Brain microvascular endothelial cell (primary cell): ENCODE results near the gene TCP11L1.
"Not testable (repeated sequence)": the region's sequence is repeated elsewhere in the genome, so short reads cannot be mapped to it uniquely, and the experiment has no call there.

Experiments
- DNase-seq: peaks from one replicate; pipeline ENCODE4 v3.0.0-alpha.2; 2020
- H3K27ac ChIP-seq: fragments of 250-450 bp; sonication (Bioruptor Pico); 2 replicates; pipeline ENCODE4 v1.5.1; 2020; ENCODE audit warnings: mild to moderate bottlenecking, moderate library complexity
- H3K27me3 ChIP-seq: fragments of 250-450 bp; sonication (Bioruptor Pico); replicated peaks from 2 replicates; pipeline ENCODE4 v1.5.1; 2020; ENCODE audit warnings: mild to moderate bottlenecking
- H3K36me3 ChIP-seq: fragments of 250-450 bp; sonication (Bioruptor Pico); replicated peaks from 2 replicates; pipeline ENCODE4 v1.5.1; 2020; ENCODE audit warnings: mild to moderate bottlenecking
- H3K4me3 ChIP-seq: 2 replicates; pipeline ENCODE4 v1.5.1; 2011; ENCODE audit warnings: low read depth, mild to moderate bottlenecking, control low read depth, low read length, moderate library complexity
- in situ Hi-C: cut with HindIII; loops from 2 replicates; pipeline ENCODE4 v1.10.0; 2017; ENCODE audit warnings: low sequenced_read_pairs, low pct_ligation_motif_present
- TF ChIP-seq, protein P1 (sequence below): IDR thresholded peaks from 2 replicates; pipeline ENCODE4 v1.5.1; 2011; ENCODE audit warnings: low read depth, mild to moderate bottlenecking, moderate library complexity, low read length, control low read depth, inconsistent platforms; ENCODE audit errors: missing control alignments

The TCP11L1 gene

DNA sequence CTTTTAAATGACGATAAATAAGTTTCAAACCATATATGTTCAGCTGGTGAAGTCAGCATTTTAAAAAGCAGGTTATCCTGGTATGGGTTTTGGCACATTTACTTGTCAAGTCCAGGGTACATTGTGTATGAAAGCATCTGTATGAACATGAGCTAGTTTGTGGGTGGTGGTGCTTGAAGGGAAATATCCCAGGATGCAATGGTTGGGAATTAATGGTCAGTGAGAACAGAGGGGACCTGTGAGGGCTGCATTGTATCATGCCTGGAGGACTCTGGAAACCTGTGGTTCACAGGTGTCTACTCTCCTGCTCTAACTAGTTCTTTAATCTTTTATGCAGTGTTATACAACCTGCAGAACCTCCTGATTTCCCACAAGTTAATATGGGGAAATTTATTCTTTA lies 17.9 kb upstream of the TCP11L1 start:
- no peak for DNase-seq
- TF ChIP-seq, protein P1, sequence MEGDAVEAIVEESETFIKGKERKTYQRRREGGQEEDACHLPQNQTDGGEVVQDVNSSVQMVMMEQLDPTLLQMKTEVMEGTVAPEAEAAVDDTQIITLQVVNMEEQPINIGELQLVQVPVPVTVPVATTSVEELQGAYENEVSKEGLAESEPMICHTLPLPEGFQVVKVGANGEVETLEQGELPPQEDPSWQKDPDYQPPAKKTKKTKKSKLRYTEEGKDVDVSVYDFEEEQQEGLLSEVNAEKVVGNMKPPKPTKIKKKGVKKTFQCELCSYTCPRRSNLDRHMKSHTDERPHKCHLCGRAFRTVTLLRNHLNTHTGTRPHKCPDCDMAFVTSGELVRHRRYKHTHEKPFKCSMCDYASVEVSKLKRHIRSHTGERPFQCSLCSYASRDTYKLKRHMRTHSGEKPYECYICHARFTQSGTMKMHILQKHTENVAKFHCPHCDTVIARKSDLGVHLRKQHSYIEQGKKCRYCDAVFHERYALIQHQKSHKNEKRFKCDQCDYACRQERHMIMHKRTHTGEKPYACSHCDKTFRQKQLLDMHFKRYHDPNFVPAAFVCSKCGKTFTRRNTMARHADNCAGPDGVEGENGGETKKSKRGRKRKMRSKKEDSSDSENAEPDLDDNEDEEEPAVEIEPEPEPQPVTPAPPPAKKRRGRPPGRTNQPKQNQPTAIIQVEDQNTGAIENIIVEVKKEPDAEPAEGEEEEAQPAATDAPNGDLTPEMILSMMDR, result no peak
- Histone ChIP-seq H3K27me3 (no peaks in the 10 kb centered on the region), H3K4me3 (no peak overlapping the region), H3K27ac (no peak overlapping the region), H3K36me3 (no peaks in the 10 kb centered on the region)
- in situ Hi-C loops, result no loop called here

DNA sequence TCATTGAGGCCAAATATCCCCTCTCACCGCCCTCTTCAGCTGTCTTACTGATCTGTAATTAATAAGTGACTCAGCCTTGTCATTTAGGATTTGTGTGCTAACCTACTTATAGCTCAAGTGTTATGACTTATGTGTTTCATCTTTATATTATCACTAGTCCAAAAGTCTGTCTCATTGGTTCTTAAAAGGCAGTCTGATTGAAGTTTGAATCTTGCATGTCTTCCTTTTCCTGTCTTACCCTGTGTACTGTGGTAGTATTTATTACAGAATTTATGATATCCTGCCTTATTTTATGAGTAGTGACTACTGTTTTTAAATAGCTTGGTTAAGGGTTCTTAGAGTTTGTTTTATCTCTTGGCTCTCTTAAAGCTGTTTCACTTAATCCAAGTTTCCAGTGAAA lies 17.4 kb upstream of the TCP11L1 start:
- no peak overlapping the region for H3K4me3 ChIP-seq
- in situ Hi-C loops, result no loop called here
- H3K27me3 ChIP-seq, result no peaks in the 10 kb centered on the region
- TF ChIP-seq, protein P1, result no peak
- H3K27ac ChIP-seq, result no peak overlapping the region
- no peaks in the 10 kb centered on the region for H3K36me3 ChIP-seq
- no peak for DNase-seq

DNA sequence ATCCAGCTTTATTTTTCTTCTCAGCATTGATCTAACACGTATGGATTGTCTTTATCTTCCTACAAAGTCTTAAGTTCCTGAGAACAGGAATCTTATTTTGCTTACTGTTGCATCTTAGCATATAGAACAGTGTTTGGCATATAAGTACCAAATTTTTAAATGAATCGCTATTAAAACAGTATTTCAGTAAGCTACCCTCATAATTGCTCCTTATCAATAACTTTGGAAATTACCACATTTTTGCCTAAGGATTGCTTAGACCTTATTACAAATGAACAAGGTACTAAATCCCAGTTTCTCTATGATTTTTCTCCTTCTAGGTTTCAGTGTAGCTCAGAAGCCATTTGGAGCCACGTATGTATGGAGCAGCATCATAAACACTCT lies 14.0 kb upstream of the TCP11L1 start:
- no peak overlapping the region for H3K4me3 ChIP-seq
- DNase-seq, result no peak
- H3K27ac ChIP-seq, result no peak overlapping the region
- no peaks in the 10 kb centered on the region for H3K27me3 ChIP-seq
- TF ChIP-seq, protein P1, result no peak
- no peaks in the 10 kb centered on the region for H3K36me3 ChIP-seq
- in situ Hi-C loops, result no loop called here

DNA sequence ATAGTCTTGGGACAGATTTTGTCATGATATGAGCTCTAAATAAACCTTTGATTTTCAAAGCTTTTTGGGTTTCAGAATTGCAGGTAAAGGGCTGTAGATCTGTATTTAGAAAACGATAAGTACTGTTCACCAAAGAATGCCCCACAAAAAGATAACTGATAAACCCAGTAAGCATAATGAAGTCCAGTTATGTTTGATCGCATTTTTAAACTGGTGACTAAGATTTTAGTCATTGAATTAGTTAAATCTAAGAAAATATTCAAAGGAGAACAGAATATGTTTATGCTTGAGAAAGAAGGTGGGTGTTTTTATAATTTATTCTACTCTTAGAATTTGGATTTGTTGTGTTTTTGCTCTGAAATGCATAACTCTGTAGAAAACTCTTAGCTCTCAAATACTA lies 12.1 kb upstream of the TCP11L1 start:
- no peaks in the 10 kb centered on the region for H3K36me3 ChIP-seq
- no peak overlapping the region for H3K27ac ChIP-seq
- in situ Hi-C loops, result no loop called here
- TF ChIP-seq, protein P1, result no peak
- no peaks in the 10 kb centered on the region for H3K27me3 ChIP-seq
- H3K4me3 ChIP-seq, result no peak overlapping the region
- no peak for DNase-seq

DNA sequence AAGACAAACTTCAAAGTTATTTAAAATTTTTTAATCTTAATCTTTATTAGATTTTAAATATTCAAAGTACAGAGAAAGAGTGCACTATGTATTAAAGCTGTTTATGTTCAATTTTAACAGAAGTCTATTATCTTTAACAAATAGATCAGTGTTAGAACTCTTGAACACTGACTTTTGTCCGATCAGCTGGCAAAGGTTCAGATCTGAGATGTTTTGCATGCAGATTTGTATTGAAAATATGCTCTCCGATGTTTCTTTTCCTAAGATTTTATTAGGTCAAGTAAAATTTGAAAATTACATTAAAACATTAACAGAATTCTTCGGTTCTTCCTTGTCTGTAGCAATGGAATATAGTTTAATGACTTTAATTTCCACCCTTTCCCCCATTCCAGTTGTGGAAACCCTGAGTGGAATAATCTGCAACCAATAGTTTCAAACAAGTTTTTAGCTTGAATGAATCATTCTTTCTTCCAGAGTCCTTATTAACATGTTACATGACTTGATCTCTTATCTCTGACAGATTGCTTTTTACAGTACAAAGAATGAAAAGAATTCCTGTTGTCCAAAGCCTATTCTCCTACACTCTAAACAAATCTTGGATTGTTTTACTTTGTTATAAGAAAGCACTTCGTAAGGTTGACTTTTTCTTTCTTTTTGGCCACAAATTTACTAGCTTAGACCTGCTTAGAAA lies 11.4 kb upstream of the TCP11L1 start:
- H3K36me3 ChIP-seq, result no peaks in the 10 kb centered on the region
- H3K27me3 ChIP-seq, result no peaks in the 10 kb centered on the region
- TF ChIP-seq, protein P1, result no peak
- H3K27ac ChIP-seq, result no peak overlapping the region
- DNase-seq, result no peak
- H3K4me3 ChIP-seq, result no peak overlapping the region
- in situ Hi-C loops, result no loop called here

DNA sequence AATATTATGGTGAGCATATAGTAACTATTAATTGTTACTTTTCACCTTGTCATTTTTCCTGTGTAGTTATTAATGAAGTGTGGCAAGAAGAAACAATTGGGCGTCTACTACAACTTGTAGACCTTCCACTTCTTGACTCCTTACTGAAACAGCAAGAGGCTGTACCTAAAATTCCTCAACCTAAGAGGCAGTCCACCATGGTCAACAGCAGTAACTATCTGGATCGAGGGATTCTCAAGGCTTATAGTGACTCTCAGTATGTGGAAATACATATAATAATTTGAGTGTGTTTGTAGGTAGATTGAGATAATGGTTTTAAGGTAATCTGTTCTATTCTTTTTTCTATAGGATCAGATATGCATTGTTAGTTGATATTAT lies 10.8 kb upstream of the TCP11L1 start:
- no peak for DNase-seq
- TF ChIP-seq, protein P1, result no peak
- no peak overlapping the region for H3K4me3 ChIP-seq
- in situ Hi-C loops, result no loop called here
- H3K36me3 ChIP-seq, result no peaks in the 10 kb centered on the region
- no peak overlapping the region for H3K27ac ChIP-seq
- no peaks in the 10 kb centered on the region for H3K27me3 ChIP-seq

DNA sequence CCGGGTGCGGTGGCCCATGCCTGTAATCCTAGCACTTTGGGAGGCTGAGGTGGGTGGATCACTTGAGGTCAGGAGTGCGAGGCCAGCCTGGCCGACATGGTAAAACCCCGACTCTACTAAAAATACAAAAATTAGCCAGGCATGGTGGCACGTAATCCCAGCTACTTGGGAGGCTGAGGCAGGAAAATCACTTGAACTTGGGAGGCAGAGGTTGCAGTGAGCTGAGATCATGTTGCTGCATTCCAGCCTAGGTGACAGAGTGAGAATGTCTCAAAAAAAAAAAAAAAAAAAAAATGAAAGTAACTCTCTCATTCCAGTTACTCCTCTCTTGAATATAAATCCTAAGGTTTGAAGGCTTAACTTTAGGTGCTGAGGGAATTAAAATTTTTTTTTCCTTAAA lies 10.2 kb upstream of the TCP11L1 start:
- DNase-seq, H3K36me3 ChIP-seq, in situ Hi-C loops, H3K27ac ChIP-seq, H3K4me3 ChIP-seq, H3K27me3 ChIP-seq: not testable (repeated sequence)
